GM21528 (cell line): ENCODE measurements around the gene ZNF443.
"Not testable (repeated sequence)": the region's sequence is repeated elsewhere in the genome, so short reads cannot be mapped to it uniquely, and the experiment has no call there.

Experiments
- ATAC-seq: cut with Tn5 transposase; IDR thresholded peaks from one replicate; pipeline ENCODE4 v1.9.1; 2021; ENCODE audit warnings: mild to moderate bottlenecking, moderate library complexity; ENCODE audit not compliant: unreplicated experiment, low FRiP score

The ZNF443 gene

DNA sequence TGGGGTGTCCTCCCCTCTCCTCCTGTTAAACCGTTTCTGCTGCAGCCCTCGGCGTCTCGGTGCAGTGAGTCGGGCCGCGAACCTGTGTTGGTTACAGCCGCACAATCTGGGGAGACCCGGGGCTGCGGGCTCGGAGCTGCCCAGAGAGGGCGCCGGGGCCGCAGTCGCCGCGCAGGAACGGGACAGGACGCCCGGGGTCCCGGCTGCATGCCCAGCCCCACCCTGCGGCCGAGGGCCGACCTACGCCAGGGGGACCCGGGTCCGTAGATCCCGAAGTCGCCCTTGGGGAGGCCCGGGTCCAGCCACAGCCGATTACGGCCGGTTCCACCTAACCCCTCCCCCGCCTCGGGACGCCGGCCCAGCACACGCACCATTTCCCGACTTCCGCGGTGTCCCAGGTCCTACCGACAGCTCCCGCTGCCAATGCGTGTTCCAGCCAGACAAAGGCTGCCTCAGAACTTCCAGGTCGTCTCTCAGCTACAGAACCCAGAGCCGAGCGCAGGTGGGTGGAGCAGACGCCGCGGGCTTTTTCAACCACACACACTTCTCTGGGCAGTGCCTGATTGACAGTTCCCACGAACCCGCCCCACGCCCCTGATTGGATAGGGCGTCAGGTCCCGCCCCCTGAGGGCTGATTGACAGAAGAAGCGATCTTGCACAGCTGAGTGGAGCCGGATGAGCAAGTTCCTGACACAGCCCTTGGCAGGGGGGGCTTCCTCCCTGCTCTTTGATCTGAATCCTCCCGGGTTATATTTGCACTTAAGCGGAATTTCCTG lies at the start of gene ZNF443:
Gene ZNF443 (minus strand): TSS at position 481 of the 776 bp plus-strand sequence. CDS start 107 bp downstream, at position 374.
- ATAC-seq = peak; percentile 90

DNA sequence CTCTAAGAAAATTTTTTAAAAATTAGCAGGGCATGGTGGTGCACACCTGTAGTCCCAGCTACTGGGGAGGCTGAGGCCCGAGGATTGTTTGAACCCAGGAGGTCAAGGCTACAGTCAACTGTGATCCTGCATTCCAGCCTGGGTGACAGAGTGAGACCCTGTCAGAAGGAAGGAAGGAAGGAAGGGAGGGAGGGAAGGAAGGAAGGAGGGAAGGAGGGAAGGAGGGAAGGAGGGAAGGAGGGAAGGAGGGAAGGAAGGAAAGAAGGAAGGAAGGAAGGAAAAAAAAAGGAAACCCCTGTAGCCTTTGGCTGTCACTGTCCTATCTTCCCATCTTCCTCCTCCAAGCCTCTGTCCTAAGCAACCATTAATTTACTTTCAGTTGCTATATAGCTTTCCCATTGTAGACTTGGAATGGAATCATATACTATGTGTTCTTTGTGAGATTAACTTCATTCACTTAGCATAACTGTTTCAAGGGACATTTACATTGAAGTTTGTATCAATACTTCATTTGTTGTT lies 45.5 kb upstream of the ZNF443 start:
- ATAC-seq = not testable (repeated sequence)

DNA sequence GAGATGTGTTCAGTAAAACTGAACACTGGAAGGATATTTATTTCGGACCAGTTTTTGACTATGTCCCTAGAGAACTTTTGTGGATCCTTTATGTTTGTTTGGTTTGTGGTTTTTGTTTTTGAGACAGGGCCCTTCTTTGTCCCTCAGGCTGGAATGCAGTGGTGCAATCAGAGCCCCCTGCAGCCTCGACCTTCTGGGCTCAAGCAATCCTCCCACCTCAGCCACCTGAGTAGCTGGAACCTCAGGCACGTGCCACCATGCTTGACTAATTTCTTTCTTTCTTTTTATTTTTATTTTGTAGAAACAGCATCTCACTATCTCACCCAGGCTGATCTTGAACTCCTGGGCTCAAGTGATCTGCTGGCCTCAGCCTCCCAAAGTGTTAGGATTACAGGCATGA lies 44.8 kb upstream of the ZNF443 start:
- ATAC-seq = no peak

DNA sequence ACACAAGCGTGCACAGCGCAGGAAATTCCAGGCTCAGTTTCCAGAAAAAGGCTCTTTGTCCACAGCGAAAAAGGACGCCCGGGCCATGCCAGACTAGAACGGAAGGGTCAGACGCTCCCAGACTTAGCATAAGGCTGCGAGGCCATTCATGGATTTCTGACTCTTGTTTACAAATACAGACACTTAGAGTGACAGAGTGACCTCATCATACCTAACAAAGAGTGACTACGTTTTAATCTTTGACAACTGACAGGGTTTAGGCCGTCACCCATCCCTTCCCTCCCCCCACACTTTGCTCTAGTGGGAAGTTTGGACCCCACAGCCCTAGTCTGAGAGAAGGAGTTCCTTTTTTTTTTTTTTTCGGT lies 44.2 kb upstream of the ZNF443 start:
- ATAC-seq = no peak

DNA sequence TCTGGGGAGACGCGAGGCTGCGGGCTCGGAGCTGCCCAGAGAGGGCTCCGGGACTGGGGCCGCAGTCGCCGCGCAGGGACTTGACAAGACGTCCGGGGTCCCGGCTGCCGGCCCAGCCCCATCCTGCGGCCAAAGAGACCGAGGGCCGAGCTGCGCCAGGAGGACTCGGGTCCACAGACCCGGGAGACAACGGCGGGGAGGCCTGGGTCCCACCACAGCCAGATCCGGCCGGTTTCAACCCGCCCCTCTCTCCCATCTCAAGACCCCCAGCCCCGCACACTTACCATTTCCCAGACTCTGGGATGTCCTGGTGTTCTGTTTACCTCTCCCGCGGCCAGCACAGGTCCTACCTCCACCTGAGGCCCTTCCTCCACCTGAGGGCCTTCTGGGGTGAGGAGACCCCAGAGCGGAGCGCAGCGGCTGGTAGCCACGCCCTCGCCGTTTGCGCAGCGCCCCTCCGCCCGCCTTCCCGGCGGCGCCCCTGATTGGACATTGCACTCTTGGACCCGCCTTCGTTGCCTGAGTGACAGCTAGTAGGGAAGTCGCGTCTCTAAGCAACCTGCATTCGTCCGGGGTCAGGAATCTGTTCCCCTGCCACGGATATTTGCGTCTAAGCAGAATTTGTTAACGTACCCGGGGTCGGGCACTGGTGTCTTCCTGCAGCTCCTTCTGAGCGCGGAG lies 43.7 kb upstream of the ZNF443 start, which contains the start of gene ZNF709:
Gene ZNF709 (minus strand): TSS at position 446 of the 681 bp plus-strand sequence. CDS start 159 bp downstream, at position 287.
- peak; percentile 86 for ATAC-seq

DNA sequence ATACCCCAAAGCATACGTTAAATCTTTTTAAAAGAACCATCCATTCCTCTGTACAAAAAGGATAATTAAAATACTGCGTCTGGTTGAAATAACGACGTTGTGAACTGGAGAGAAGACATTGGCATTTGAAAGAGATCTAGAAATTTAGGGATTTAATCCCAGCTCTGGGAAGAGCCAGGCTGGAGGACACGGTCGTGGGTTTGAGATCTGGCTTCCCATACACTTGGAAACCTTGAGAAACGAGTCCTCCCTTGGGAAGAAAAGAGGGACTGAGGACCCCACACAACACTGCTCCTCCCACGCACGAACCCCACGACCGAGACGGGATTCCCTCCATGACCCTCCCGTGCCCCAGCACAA lies 43.2 kb upstream of the ZNF443 start:
- no peak for ATAC-seq

DNA sequence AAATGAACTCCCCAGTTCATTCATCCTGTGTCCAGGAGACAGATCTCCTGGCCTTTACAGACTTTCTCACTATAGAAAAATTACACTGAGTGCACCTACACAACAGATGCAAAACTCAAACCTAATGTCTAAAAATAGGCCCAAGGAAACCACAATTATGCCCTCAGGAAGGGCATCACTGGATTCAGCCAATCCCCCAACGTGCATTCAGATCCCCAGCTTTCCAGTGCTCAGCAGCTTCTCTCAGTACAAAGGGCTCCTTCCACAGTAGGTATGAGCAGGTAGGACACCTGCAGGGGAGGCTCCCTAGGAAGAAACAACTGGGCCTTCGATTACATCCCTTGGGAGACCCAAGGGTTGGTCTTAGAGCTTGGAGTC lies 41.7 kb upstream of the ZNF443 start:
- ATAC-seq = no peak

DNA sequence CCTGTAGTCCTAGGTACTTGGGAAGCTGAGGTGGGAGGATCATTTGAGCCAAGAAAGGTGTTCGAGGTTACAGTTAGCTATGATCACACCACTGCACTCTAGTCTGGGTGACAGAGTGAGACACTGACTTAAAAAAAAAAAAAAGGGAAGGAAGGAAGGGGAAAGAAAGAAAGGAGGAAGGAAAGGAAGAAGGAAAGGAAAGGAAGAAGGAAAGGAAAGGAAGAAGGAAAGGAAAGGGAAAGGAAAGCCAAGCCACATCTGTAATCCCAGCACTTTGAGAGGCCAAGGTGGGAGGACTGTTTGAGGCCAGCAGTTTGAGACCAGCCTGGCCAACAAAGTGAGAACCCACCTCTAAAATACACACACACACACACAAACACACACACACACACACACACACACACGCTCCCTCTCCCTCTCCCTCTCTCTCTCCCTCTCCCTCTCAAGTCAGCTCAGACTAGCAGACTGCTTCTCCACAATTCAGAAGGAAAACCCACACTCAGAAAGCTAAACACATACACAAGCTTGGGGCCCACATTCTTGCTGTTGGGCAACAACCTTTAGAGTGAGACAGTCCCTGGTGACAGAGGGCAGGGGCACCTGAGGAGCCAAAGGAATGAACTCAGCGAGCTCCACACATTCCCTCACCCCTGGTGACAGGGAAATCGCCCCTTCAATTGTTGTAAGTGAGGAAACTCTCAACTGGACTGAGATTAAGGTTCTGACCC lies 41.1 kb upstream of the ZNF443 start:
- ATAC-seq = no peak

DNA sequence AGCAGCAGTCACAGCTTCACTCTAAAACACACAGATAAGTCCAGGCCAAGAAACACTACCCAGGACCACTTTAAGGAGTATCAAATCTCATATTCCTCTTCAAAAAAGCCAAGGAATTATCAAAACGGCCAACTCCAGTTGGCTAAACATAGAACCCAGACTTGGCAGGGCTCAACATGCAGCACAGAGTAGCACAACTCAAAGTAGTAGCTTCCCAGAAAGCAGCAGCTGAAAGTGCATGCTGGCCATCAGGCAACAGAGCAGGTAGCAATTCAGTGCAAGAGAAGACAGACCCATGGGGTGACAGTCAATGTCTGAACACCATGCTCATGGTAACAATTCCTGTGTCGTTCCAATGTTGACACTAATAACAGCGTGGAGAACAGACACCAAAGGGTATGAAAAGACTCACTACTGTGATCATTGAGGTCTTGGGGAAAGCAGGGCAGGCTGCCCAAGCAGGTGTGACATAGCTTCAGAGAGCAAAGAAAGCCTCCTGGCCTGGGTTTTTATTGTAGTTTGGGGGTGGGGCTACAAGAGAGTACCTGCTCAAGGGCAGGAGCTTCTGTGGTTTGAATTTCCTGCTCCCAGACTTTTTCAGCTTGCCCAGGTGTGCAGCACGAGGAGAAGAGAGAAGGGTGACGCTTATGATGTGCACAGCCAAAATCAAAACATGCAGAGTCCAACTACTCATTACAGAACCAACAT lies 37.6 kb upstream of the ZNF443 start:
- ATAC-seq = no peak

DNA sequence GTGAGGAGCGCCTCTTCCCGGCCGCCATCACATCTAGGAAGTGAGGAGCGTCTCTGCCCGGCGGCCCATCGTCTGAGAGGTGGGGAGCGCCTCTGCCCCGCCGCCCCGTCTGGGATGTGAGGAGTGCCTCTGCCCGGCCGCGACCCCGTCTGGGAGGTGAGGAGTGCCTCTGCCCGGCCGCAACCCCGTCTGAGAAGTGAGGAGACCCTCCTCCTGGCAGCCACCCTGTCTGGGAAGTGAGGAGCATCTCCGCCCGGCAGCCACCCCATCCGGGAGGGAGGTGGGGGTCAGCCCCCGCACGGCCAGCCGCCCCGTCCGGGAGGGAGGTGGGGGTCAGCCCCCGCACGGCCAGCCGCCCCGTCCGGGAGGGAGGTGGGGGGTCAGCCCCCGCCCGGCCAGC lies 26.8 kb upstream of the ZNF443 start:
- not testable (repeated sequence) for ATAC-seq

DNA sequence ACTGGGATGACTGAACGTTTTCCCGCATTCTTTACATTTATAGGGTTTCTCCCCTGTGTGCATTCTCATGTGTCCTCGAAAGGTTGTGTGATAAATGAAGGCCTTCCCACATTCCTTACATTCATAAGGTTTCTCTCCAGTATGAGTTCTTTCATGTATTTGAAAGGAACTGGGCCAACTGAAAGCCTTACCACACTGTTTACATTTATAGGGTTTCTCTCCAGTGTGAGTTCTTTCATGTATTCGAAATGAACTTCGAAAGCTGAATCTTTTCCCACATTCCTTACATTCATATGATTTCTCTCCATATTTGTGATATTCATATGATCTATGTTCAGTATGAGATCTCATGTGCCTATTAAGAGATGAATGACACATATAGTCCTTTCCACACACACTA lies 24.4 kb upstream of the ZNF443 start:
- ATAC-seq = no peak

DNA sequence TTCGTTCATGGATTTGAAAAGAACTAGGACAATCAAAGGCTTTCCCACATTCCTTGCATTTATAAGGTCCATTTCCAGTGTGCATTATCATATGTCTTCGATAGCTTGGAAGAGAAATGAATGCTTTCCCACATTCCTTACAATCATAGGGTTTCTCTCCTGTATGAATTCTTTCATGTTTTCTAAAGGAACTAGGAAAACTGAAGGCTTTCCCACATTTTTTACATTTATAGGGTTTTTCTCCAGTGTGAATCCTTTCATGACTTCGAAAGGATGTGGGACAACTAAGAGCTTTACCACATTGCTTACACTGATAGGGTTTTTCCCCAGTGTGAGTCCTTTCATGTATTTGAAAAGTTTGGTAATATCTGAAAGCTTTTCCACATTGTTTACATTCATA lies 23.9 kb upstream of the ZNF443 start:
- ATAC-seq = no peak

DNA sequence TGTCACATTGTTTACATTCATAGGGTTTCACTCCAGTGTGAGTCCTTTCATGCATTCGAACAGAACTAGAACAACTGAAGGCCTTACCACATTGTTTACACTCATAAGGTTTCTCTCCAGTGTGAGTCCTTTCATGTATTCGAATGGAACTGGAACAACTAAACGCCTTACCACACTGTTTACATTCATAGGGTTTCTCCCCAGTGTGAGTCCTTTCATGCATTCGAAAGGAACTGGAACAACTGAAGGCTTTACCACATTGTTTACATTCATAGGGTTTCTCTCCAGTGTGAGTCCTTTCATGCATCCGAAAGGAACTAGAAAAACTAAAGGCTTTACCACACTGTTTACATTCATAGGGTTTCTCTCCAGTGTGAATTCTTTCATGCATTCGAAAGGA lies 23.3 kb upstream of the ZNF443 start:
- not testable (repeated sequence) for ATAC-seq

DNA sequence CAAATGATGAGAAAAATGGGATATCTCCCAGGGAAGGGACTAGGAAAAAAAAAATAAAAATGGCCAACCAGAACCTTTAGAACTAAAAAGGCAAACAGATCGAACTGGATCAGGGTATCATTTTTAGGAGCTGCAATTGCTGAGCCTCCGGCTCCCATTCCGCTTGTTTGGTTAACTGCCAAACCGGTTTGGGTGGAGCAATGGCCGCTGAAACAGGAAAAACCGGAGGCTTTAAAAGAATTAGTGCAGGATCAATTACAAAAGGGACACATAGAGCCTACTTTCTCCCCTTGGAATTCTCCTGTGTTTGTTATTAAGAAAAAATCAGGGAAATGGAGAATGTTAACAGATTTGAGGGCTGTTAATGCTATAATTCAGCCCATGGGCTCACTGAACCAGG lies 12.7 kb upstream of the ZNF443 start:
- ATAC-seq = no peak

DNA sequence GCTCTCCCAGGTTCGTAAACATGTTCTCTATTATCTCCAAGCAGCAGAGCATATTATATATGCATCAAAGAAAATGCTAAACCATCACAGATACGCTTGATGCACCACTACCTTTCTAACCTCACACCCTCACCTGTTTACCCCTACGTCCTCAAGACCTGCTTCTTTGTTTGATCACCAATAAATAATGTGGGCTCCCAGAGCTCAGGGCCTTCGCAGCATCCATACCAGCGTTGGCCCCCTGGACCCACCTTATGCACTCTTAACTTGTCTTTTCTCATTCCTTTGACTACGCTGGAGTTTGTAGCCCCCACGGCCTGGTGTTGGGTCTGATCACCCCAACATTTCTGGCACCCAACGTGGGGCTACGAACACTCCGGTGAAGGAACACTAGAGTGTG lies 10.0 kb upstream of the ZNF443 start:
- ATAC-seq = no peak

DNA sequence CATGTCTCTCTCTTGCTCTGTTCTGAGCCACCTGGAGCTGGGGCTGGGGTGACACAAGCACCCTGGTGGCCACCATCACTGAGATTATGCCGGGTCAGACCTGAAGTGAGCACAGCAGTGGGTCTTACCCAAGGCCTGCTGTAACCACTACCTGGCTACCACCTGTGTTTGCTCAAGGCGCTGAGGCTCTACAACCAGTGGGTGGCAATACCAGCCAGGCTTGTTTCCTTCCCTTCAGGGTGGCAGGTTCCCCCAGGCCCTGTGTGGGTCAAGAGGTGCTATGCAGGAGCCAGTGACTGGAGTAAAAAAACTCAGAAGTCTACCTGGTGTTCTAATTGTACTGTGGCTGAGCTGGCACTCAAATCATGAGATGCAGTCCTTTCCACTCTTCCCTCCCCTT lies 8.0 kb upstream of the ZNF443 start:
- no peak for ATAC-seq

DNA sequence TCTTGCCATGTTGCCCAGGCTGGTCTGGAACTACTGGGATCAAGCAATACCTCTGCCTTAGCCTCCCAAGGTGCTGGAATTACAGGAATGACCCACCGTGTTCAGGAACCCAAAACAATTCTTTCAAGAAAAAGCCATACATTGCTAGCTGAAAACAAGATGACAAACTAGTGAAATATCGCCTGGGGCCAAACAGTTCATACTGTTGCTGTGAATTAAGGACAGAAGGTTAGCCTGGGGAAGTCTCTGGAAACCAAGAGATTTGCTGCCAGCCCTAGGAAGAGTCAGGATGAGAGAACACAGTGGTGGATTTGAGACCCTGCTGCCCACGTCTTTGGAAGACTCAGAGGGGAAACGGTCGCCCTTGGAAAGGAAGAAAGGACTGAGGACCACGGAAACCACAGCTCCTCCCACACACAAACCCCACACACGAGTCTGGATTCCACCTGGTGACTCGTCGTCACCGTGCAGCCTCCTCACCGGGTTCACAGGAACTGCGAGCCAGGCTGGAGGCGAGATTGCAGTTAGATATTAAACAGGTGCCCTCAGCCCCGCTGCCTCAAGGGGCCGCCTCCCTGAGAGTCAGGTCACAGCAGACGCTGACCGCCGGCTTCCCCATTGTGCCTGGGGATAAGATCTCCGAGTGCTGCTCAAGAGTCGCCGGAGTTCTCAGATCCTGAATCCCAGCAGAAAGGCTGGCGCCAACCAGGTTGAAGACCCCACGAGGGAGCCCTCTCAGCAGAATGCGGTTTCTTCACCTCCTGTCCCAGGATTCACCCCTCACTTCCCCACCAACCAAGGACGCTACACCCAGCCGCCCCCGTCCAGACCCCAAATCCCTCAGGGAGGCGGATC lies 908 bp downstream of the ZNF443 start:
- ATAC-seq = peak; percentile 35

DNA sequence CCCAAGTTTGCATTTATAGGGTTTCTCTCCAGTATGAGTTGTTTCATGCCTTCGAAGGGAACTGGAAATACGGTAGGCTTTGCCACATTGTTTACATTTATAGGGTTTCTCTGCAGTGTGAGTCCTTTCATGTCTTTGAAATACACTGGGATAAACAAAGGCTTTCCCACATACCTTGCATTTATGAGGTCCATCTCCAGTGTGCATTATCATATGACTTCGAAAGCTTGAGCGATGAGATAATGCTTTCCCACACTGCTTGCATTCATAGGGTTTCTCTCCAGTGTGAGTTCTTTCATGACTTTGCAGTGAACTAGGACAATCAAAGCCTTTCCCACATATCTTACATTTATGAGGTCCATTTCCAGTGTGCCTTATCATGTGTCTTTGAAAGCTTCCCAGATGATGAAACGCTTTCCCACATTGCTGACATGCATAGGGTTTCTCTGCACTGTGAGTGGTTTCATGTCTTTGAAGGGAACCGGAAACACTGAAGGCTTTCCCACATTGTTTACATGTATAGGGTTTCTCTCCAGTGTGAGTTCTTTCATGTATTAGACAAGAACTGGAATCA lies 10.0 kb downstream of the ZNF443 start:
- ATAC-seq = not testable (repeated sequence)

DNA sequence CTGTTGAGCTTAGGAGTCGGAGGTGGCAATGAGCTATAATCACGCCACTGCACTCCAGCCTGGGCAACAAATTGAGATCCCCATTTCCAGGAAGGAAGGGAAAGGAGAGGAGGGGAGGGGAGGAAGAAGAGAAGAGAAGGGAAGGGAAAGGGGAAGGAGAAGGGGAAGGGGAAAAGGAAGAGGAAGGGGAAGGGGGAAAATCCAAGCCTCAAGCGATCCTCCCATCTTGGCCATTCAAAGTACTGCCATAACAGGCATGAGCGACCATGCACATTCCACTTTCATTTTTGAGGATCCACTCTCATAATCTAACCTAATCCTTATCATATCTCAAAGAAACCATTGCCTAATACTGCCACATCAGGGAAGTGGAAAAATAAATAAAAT lies 14.9 kb downstream of the ZNF443 start:
- no peak for ATAC-seq
